ENCODE results near the gene CLINT1. TPM values are rescaled to one million over a fixed set of nuclear protein-coding genes. Genes with fewer than 3 reads are reported as not detected.

The CLINT1 gene
- total RNA-seq, 4 donors from 2014 or later, result 66.3 to 94.7 (median 77.9) TPM

GRCh38 chr5:157767689-157768088 lies 91.3 kb downstream of the CLINT1 start:
- TF ChIP-seq CTCF (IDR thresholded peaks at IDR 0.05; ENCODE audit: low read depth), result no peak

- TF ChIP-seq CTCF (IDR thresholded peaks at IDR 0.05; ENCODE audit: low read depth), result no peak
Observed at GRCh38 chr5:157766902-157767301, 92.0 kb downstream of the CLINT1 start.

GRCh38 chr5:157766442-157766841 lies 92.5 kb downstream of the CLINT1 start:
- TF ChIP-seq CTCF (IDR thresholded peaks at IDR 0.05; ENCODE audit: low read depth), result no peak

- TF ChIP-seq CTCF (IDR thresholded peaks at IDR 0.05; ENCODE audit: low read depth), result no peak
Observed at GRCh38 chr5:157764531-157764930, 94.4 kb downstream of the CLINT1 start.

GRCh38 chr5:157761690-157762621 lies 97.0 kb downstream of the CLINT1 start:
- no peak for TF ChIP-seq CTCF (IDR thresholded peaks at IDR 0.05; ENCODE audit: low read depth)

GRCh38 chr5:157758706-157759105 lies 100.2 kb downstream of the CLINT1 start:
- TF ChIP-seq CTCF (IDR thresholded peaks at IDR 0.05; ENCODE audit: low read depth), result no peak

- no peak for TF ChIP-seq CTCF (IDR thresholded peaks at IDR 0.05; ENCODE audit: low read depth)
Observed at GRCh38 chr5:157756122-157756521, 102.8 kb downstream of the CLINT1 start.

All from subcutaneous adipose tissue (tissue), 4 donors.